ENCODE results near the gene RETSAT. TPM values are rescaled to one million over a fixed set of nuclear protein-coding genes. Genes with fewer than 3 reads are reported as not detected.

Gene RETSAT
- total RNA-seq (2014; rRNA removed; shearing (Covaris generic)), result 130 and 138 TPM in 2 replicates
- polyA plus RNA-seq (2015; cell fraction: cytosol; rRNA removed), result 97.5 and 128 TPM in 2 replicates
- 113 and 154 TPM in 2 replicates for polyA plus RNA-seq (2015; cell fraction: nucleus; rRNA removed)

- in situ Hi-C loops (cut with HindIII; ENCODE audit: low pct_unique_long_range_greater_than_20kb, low sequenced_read_pairs), result no loop called here
- DNase-seq (ENCODE audit: low read depth, low spot score), result peak; percentile 100
Observed at GRCh38 chr2:85354286-85355072, at the start of gene RETSAT, which contains the start of gene ELMOD3. Gene RETSAT, minus strand, starts transcription at chr2:85354528. Its CDS starts 21 bp downstream, at chr2:85354507. Gene ELMOD3, plus strand, starts transcription at chr2:85354769. Its CDS starts 2,430 bp downstream, at chr2:85357199.

- in situ Hi-C loops (cut with HindIII; ENCODE audit: low pct_unique_long_range_greater_than_20kb, low sequenced_read_pairs), result no loop called here
- DNase-seq (ENCODE audit: low read depth, low spot score), result no peak
Observed at GRCh38 chr2:85401844-85402243, 47.5 kb upstream of the RETSAT start.

- no peak for DNase-seq (ENCODE audit: low read depth, low spot score)
- in situ Hi-C loops (cut with HindIII; ENCODE audit: low pct_unique_long_range_greater_than_20kb, low sequenced_read_pairs), result no loop called here
Observed at GRCh38 chr2:85401464-85401805, 47.1 kb upstream of the RETSAT start.

GRCh38 chr2:85400541-85401463 lies 46.5 kb upstream of the RETSAT start:
- in situ Hi-C loops (cut with HindIII; ENCODE audit: low pct_unique_long_range_greater_than_20kb, low sequenced_read_pairs), result no loop called here
- DNase-seq (ENCODE audit: low read depth, low spot score), result no peak

- in situ Hi-C loops (cut with HindIII; ENCODE audit: low pct_unique_long_range_greater_than_20kb, low sequenced_read_pairs), result no loop called here
- no peak for DNase-seq (ENCODE audit: low read depth, low spot score)
Observed at GRCh38 chr2:85400023-85400422, 45.7 kb upstream of the RETSAT start.

- in situ Hi-C loops (cut with HindIII; ENCODE audit: low pct_unique_long_range_greater_than_20kb, low sequenced_read_pairs), result no loop called here
- DNase-seq (ENCODE audit: low read depth, low spot score), result no peak
Observed at GRCh38 chr2:85399183-85399455, 44.8 kb upstream of the RETSAT start.

- no peak for DNase-seq (ENCODE audit: low read depth, low spot score)
- in situ Hi-C loops (cut with HindIII; ENCODE audit: low pct_unique_long_range_greater_than_20kb, low sequenced_read_pairs), result no loop called here
Observed at GRCh38 chr2:85398426-85399182, 44.3 kb upstream of the RETSAT start.

GRCh38 chr2:85397925-85398331 lies 43.6 kb upstream of the RETSAT start:
- DNase-seq (ENCODE audit: low read depth, low spot score), result no peak
- in situ Hi-C loops (cut with HindIII; ENCODE audit: low pct_unique_long_range_greater_than_20kb, low sequenced_read_pairs), result no loop called here

GRCh38 chr2:85396531-85397470 lies 42.5 kb upstream of the RETSAT start:
- in situ Hi-C loops (cut with HindIII; ENCODE audit: low pct_unique_long_range_greater_than_20kb, low sequenced_read_pairs), result no loop called here
- DNase-seq (ENCODE audit: low read depth, low spot score), result no peak

GRCh38 chr2:85395912-85396475 lies 41.7 kb upstream of the RETSAT start:
- in situ Hi-C loops (cut with HindIII; ENCODE audit: low pct_unique_long_range_greater_than_20kb, low sequenced_read_pairs), result no loop called here
- no peak for DNase-seq (ENCODE audit: low read depth, low spot score)

- in situ Hi-C loops (cut with HindIII; ENCODE audit: low pct_unique_long_range_greater_than_20kb, low sequenced_read_pairs), result no loop called here
- no peak for DNase-seq (ENCODE audit: low read depth, low spot score)
Observed at GRCh38 chr2:85394976-85395375, 40.6 kb upstream of the RETSAT start.

- DNase-seq (ENCODE audit: low read depth, low spot score), result no peak
- in situ Hi-C loops (cut with HindIII; ENCODE audit: low pct_unique_long_range_greater_than_20kb, low sequenced_read_pairs), result no loop called here
Observed at GRCh38 chr2:85394261-85394681, 39.9 kb upstream of the RETSAT start.

- in situ Hi-C loops (cut with HindIII; ENCODE audit: low pct_unique_long_range_greater_than_20kb, low sequenced_read_pairs), result no loop called here
- DNase-seq (ENCODE audit: low read depth, low spot score), result no peak
Observed at GRCh38 chr2:85393836-85394235, 39.5 kb upstream of the RETSAT start.

- in situ Hi-C loops (cut with HindIII; ENCODE audit: low pct_unique_long_range_greater_than_20kb, low sequenced_read_pairs), result no loop called here
- DNase-seq (ENCODE audit: low read depth, low spot score), result peak; percentile 82
Observed at GRCh38 chr2:85390941-85391669, 36.8 kb upstream of the RETSAT start.

- in situ Hi-C loops (cut with HindIII; ENCODE audit: low pct_unique_long_range_greater_than_20kb, low sequenced_read_pairs), result no loop called here
Observed at GRCh38 chr2:85388878-85389538, 34.7 kb upstream of the RETSAT start.

GRCh38 chr2:85387754-85388153 lies 33.4 kb upstream of the RETSAT start:
- no peak for DNase-seq (ENCODE audit: low read depth, low spot score)
- in situ Hi-C loops (cut with HindIII; ENCODE audit: low pct_unique_long_range_greater_than_20kb, low sequenced_read_pairs), result no loop called here

More at GRCh38 chr2:85388878-85389538, 34.7 kb upstream of the RETSAT start:
- DNase-seq (ENCODE audit: low read depth, low spot score), result no peak

Measured in SK-MEL-5 (cell line).